ENCODE results near the gene ZNF804B.

The ZNF804B gene

GRCh38 chr7:88759230-88760135 is at the start of gene ZNF804B:
TSS of gene ZNF804B (plus strand) at chr7:88759700. CDS start at chr7:88759977, 277 bp downstream.
- DNase-seq = no peak

GRCh38 chr7:88735920-88736319 is 23.6 kb upstream of the ZNF804B start:
- no peak for DNase-seq

- no peak for DNase-seq
Measured at GRCh38 chr7:88737632-88738031, 21.9 kb upstream of the ZNF804B start.

GRCh38 chr7:88746126-88746525 is 13.4 kb upstream of the ZNF804B start:
- DNase-seq = no peak

- DNase-seq = no peak
Measured at GRCh38 chr7:88756802-88757201, 2.7 kb upstream of the ZNF804B start.

- DNase-seq = no peak
Measured at GRCh38 chr7:88757371-88757770, 2.1 kb upstream of the ZNF804B start.

GRCh38 chr7:88758381-88759229 is 895 bp upstream of the ZNF804B start:
- peak; percentile 10 for DNase-seq

GRCh38 chr7:88760136-88760515 is 626 bp downstream of the ZNF804B start:
- DNase-seq = no peak

- DNase-seq = no peak
Measured at GRCh38 chr7:88761779-88762178, 2.3 kb downstream of the ZNF804B start.

- DNase-seq = no peak
Measured at GRCh38 chr7:88771417-88771816, 11.9 kb downstream of the ZNF804B start.

- DNase-seq = no peak
Measured at GRCh38 chr7:88772776-88773175, 13.3 kb downstream of the ZNF804B start.

GRCh38 chr7:88775838-88776237 is 16.3 kb downstream of the ZNF804B start:
- no peak for DNase-seq

- no peak for DNase-seq
Measured at GRCh38 chr7:88787777-88788176, 28.3 kb downstream of the ZNF804B start.

GRCh38 chr7:88789480-88790064 is 30.1 kb downstream of the ZNF804B start:
- peak; percentile 12 for DNase-seq

- DNase-seq = no peak
Measured at GRCh38 chr7:88791891-88792290, 32.4 kb downstream of the ZNF804B start.

- DNase-seq = no peak
Measured at GRCh38 chr7:88792361-88792760, 32.9 kb downstream of the ZNF804B start.

- no peak for DNase-seq
Measured at GRCh38 chr7:88795553-88795952, 36.1 kb downstream of the ZNF804B start, which contains the start of gene TEX47. TSS of gene TEX47 (minus strand) at chr7:88795737. CDS start at chr7:88794942, 795 bp downstream.

GRCh38 chr7:88801046-88801445 is 41.5 kb downstream of the ZNF804B start:
- DNase-seq = no peak

GRCh38 chr7:88806280-88807037 is 47.0 kb downstream of the ZNF804B start:
- no peak for DNase-seq

GRCh38 chr7:88818552-88818951 is 59.1 kb downstream of the ZNF804B start:
- no peak for DNase-seq

- DNase-seq = no peak
Measured at GRCh38 chr7:88826222-88826621, 66.7 kb downstream of the ZNF804B start.

- DNase-seq = peak; percentile 12
Measured at GRCh38 chr7:88835147-88835728, 75.7 kb downstream of the ZNF804B start.
